Right forelimb (tissue), 1 donor: Measurements from ENCODE around the gene SLC9A8.
"Not testable (repeated sequence)": the region's sequence is repeated elsewhere in the genome, so short reads cannot be mapped to it uniquely, and the experiment has no call there.

Experiments
- DNase-seq: peaks from one replicate; pipeline ENCODE4 v3.0.0-alpha.2; 2018

Gene SLC9A8, protein sequence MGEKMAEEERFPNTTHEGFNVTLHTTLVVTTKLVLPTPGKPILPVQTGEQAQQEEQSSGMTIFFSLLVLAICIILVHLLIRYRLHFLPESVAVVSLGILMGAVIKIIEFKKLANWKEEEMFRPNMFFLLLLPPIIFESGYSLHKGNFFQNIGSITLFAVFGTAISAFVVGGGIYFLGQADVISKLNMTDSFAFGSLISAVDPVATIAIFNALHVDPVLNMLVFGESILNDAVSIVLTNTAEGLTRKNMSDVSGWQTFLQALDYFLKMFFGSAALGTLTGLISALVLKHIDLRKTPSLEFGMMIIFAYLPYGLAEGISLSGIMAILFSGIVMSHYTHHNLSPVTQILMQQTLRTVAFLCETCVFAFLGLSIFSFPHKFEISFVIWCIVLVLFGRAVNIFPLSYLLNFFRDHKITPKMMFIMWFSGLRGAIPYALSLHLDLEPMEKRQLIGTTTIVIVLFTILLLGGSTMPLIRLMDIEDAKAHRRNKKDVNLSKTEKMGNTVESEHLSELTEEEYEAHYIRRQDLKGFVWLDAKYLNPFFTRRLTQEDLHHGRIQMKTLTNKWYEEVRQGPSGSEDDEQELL

DNA sequence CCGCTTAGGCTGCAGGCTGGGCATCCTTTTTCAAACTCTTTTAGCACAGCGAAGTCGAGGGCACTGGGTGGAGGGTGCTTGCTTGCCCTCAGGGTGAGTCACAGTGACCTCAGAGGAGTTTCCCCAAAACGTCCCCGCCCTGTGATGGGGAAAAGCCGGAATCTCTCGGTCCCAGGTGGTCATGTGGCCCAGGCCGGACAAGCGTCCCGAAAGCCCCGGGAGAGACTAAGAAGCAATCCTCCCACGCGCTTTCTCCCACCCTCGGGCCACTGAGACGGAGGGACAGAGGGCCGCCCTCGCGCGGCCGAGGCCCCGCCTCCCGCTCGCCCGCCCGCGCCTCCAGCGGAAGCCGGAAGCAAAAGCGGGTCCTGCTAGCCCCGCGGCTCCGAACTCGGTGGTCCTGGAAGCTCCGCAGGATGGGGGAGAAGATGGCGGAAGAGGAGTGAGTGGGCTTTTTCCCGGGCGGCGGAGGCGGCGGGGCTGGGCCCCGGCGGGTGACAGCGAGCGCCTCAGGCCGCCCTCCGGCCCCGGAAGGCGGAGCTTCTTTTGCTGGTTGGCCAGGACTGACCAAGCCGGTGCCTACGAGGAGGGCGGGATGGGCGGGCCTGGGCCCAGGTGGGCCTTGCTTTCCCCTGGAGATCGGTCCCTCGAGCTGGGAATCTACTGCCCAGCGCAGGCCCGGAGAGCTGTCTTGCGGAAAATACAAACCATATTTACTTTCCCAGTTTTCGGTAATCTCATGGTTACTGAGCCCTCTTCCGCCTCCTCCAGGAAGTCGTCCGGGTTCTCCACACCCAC lies at the start of gene SLC9A8:
TSS of gene SLC9A8 (plus strand) at position 322 of the 798 bp plus-strand sequence. CDS start at position 417, 95 bp downstream.
- DNase-seq = peak; percentile 91

DNA sequence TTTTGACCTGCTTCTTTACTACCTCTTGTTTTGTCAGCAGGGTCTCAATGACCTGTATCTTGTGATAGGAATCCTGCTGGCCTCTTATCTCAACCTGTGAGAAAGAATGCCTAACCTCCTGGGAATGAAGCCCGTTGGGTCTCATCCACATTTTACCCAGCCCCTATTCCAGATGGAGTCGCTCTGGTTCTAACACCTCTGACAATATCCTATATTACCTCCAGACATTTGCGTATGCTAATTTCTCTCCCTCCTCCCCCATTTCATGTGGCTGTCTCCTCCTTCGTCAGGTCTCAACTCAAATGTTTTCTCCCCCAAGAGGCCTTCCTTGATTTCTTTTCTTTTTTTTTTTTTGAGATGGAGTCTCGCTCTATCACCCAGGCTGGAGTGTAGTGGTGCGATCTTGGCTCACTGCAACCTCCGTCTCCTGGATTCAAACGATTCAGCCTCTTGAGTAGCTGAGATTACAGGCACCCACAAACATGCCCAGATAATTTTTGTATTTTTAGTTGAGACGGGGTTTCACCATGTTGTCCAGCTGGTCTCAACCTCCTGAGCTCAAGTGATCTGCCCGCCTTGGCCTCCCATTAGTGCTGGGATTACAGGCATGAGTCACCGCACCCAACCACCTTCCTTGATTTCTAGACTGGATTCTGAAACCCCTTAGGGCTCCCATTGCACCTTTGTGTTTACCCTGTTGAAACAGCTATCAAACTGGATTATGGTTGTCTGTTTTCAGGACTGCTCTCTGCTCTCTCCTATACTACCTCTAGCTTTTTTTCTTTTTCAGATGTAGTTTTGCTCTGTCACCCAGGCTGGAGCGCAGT lies 49.5 kb upstream of the SLC9A8 start:
- no peak for DNase-seq

DNA sequence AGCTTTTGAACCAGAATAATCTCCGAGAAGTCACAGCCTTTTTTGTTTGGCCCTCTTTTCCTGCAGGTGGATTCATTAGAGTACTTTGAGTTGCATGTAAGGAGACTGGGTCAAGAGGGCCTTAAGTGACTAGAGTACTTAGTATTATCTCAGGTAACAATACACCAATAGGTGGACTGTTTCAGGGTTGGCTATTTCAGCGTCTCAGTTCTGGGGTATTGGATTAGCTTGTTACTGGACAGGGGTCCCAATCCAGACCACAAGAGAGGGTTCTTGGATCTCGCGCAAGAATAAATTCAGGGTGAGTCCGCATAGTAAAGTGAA lies 47.3 kb upstream of the SLC9A8 start:
- DNase-seq = no peak

DNA sequence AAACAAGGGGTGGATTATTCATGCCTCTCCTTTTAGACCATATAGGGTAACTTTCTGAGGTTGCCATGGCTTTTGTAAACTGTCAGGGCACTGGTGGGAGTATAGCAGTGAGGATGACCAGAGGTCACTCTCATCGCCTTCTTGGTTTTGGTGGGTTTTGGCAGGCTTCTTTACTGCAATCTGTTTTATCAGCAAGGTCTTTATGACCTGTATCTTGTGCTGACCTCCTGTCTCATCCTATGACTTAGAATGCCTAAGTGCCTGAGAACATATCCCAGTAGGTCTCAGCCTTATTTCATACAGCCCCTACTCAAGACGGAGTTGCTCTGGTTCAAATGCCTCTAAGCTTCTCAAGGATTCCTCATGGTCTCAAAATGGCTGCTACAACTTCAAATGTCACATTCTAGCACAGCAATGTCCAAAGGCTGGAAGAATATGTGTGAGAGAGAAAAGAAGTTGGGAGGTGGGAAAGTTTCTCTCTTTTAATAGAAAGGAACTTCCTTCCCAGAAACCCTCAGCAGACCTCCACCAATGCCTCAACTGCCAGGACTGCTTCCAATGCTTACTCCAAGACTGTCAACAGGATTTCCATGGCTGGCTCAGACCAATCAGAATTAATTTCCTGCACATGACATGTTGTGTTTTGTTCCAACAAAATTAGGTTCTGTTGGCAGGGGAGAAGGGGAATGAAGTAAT lies 46.6 kb upstream of the SLC9A8 start:
- DNase-seq = no peak

GRCh38 chr20:49766979-49767521 lies 45.6 kb upstream of the SLC9A8 start:
- DNase-seq = peak; percentile 50

DNA sequence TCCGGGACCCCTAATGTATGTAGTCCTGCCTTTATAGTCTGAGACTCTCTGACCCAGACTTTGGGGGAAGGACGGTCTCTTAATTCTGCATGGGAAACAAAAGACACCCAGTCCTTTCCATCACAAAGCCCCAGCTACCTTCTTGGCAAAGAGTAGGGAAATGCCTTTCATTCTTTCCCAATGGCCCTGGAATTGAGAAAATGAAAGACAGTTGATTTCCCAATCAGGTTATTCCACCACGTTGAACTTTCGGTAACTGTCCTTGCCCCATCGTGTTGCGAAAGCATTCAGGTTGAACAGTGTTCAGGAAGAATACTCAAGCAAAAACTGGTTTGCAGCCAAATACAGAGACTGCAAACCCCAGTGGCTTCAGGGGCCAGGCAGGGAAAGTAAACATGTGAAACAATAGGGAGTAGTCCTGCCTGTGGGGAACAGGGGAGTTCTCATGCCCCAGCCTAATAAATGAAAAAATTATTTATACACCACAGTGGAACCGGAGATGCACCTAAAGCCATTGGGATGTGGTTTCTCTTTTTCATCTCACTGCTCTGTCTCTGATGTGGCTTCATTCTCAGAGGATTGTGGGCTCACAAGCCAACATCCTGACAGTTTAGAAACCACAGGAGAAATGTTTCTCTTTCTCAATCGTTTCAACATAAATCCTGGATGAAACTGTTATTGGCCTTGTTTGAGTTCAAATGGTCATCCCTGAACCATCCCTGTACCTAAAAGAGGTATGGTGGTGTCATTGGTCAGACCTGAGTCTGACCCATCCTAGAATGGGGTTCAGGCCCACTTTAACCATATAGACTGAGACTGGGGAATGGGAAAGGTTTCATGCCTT lies 44.2 kb upstream of the SLC9A8 start:
- DNase-seq = no peak

- no peak for DNase-seq
Observed at GRCh38 chr20:49769048-49769581, 43.5 kb upstream of the SLC9A8 start.

GRCh38 chr20:49770634-49771033 lies 42.0 kb upstream of the SLC9A8 start:
- no peak for DNase-seq

DNA sequence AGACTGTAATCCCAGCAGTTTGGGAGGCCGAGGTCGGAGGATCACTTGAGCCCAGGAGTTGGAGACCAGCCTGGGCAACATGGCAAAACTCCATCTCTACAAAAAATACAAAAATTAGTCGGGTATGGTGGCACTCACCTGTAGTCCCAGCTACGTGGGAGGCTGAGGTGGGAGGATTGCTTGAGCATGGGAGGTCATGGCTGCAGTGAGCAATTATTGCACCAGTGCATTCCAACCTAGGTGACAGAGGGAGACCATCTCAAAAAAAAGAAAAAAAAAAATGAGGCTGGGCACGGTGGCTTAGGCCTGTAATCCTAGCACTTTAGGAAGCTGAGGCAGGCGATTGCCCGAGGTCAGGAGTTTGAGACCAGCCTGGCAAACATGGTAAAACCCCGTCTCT lies 38.4 kb upstream of the SLC9A8 start:
- not testable (repeated sequence) for DNase-seq

DNA sequence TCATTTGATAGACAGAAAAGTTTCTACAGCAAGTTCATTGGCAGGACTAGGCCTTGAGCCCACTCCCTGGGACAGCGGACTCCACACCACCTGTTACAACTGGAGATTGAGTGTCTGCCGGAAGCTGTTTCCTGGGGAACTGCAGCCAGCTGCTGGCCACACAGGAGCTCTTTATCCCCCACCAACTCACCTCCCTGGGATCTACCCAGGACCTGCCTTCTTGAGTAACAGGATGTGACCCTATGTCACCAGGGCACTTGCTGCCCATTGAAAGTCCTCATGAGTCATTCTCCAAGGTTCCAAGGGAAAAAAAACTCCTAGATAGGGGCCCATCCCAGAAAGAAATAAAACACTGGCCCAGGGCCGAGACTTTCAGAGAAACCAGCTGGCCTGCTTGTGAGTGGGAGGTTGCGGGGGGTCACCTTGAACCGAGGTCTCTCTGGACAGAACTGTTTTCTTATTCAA lies 37.4 kb upstream of the SLC9A8 start:
- peak; percentile 57 for DNase-seq

- no peak for DNase-seq
Observed at GRCh38 chr20:49779972-49780371, 32.7 kb upstream of the SLC9A8 start.

DNA sequence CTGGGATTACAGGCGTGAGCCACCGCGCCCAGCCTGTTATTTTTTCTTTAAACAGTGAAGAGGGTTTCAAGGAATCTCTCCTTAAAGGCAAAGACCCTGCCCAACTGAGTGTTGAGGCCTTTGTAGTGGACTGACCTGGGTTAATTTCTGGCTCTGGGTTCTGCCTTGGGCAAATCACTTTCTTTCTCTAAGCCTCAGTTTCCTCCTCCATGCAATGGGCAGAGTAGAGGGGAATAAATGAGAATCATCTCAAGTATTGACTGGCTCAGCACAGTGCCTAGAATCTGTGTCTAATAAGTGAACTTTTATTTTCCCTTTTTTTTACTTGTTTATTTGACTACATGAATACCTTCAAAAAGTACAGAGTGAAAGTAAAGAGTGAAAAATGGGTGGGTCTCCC lies 31.0 kb upstream of the SLC9A8 start:
- no peak for DNase-seq

DNA sequence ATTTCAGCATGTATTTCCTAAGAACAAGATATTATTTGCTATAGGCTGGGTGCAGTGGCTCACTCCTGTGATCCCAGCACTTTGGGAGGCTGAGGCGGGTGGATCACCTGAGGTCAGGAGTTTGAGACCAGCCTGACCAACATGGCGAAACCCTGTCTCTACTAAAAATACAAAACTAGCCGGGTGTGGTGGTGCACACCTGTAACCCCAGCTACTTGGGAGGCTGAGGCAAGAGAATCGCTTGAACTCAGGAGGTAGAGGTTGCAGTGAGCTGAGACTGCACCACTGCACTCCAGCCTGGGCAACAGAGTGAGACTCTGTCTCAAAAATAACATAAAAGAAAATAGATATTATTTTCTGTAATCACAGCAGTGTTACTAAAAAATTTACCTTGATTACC lies 30.2 kb upstream of the SLC9A8 start:
- DNase-seq = not testable (repeated sequence)

DNA sequence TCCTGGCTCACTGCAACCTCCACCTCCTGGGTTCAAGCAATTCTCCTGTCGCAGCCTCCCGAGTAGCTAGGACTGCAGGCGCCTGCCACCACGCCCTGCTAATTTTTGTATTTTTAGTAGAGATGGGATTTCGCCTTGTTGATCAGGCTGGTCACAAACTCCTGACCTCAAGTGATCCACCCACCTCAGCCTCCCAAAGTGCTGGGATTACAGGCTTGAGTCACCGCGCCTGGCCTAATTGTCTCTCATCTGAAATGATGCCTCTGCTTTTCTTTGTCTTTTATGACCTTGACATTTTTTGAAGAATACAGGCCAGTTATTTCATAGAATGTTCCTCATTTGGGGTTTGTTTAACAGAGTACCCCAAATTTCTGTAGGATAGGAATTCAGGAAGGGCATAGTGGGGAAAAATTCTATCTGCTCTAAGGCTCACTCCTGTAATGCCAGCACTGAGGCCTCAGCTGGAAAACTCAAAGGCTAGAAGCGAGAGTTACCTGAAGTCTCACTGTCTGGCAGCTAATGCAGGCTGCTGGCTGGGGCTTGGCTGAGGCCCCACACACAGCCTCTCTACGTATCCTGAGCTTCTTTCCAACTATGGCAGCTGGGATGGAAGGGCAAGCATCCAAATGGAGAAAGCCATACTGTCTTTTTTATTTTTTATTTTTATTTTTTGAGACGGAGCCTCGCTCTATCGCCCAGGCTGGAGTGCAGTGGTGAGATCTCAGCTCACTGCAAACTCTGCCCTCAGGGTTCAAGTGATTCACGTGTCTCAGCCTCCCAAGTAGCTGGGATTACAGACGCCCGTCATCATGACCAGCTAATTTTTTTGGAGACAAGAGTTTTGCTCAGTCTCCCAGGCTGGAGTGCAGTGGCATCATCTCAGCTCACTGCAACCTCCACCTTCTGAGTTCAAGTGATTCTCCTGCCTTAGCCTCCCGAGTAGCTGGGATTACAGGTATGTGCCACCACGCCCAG lies 29.3 kb upstream of the SLC9A8 start:
- DNase-seq = peak; percentile 63

DNA sequence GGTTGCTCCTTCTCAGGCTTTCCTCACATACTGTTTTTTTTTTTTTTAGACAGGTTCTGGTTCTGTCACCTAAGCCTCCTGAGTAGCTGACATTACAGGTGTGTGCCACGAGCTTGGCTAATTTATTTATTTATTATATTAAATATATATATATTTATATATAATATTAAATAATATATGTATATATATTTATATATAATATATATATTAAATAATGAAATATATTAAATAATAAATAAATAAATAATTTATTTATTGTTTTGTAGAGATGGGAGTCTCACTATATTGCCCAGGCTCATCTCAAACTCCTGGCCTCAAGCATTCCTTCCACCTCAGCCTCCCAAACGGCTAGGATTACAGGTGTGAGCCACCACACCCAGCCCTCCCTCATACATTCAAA lies 28.3 kb upstream of the SLC9A8 start:
- DNase-seq = no peak

DNA sequence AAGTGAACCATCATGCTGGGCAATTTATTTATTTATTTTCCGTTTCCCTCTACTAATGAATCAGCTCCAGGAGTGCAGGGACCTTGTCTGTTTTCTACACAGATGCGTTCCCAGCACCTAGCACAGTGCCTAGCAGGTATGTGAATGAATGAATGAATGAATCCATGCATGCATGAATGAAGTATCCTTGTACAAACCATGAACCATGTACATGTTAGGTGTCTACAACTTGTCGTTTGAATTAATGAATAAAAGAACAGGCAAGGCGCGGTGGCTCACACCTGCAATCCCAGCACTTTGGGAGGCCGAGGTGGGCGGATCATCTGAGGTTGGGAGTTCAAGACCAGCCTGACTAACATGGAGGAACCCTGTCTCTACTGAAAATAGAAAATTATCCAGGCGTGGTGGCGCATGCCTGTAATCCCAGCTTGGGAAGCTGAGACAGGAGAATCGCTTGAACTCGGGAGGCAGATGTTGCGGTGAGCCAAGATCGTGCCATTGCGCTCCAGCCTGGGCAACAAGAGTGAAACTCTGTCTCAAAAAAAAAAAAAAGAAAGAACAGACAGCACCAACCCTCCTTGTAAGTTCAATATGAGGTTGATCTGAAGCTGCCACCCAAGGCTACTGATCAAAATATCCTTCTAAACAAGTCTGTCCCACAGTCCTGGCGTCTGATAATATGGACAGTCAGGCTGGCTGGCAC lies 27.3 kb upstream of the SLC9A8 start:
- DNase-seq = no peak

GRCh38 chr20:49785852-49786175 lies 26.8 kb upstream of the SLC9A8 start:
- no peak for DNase-seq

DNA sequence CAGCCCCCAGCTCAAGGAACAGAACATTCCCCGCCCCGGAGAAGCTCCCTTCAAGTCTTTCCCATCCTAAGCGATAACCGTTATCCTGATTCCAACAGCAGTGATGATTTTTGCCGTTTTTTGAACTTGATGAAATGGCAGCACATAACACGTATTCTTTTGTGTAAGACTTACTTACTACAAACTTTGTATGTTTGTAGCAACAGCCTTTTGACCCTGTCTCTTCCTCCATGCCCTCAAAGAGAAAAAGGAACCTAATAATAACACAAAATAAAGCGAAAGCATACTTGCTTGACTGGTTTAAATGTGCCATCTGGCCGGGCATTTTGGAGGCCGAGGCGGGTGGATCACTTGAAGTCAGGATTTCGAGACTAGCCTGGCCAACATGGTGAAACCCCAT lies 26.4 kb upstream of the SLC9A8 start:
- no peak for DNase-seq
